ENCODE measurements around the gene PODXL.

PODXL gene

DNA sequence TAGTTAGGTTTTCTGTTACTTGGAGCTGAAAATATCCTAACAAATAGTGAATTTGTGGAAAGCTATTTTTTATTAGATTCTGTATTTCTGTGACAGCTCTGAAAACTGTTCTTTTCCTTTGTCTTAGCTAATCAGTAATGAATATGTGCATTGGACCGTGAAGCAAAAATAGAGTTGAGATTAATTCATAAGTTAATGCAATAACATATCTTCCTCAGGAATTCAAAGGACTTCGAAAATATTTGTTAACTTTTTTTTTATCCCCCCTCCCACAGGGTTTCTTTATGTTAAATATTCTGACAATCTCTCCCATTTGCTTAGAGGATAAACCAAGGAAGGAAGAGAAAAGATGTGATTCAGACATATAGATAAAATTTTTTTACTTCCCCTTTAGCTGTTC lies 101.4 kb downstream of the PODXL start:
- 0 out of 2 replicates have a peak, but pooled peaks cover 6% of the 10 kb centered on the region for H3K4me1 ChIP-seq (ENCODE audit: low read length)
- H3K9me2 ChIP-seq (replicated peaks; ENCODE audit: insufficient read depth, low read length): no peaks in the 10 kb centered on the region
- no peak overlapping the region for H3K4me2 ChIP-seq (ENCODE audit: low read depth, low read length)
- H3K9ac ChIP-seq (ENCODE audit: low read length): no peak overlapping the region
- no peaks in the 10 kb centered on the region for H3K27me3 ChIP-seq (replicated peaks; ENCODE audit: insufficient read depth, low read length)
- H3K4me3 ChIP-seq (ENCODE audit: low read length): no peak overlapping the region
- no peaks in the 10 kb centered on the region for H3K9me3 ChIP-seq (replicated peaks; ENCODE audit: insufficient read depth, low read length)
- no peak for DNase-seq
- H3K27ac ChIP-seq (ENCODE audit: low read length): no peak overlapping the region
- no peaks in the 10 kb centered on the region for H3F3A ChIP-seq (ENCODE audit: insufficient read depth, low read length)
- H3K36me3 ChIP-seq (replicated peaks; ENCODE audit: insufficient read depth, low read length): no peaks in the 10 kb centered on the region
- no peaks in the 10 kb centered on the region for H3K79me2 ChIP-seq (ENCODE audit: low read length)
- H2AFZ ChIP-seq (ENCODE audit: low read length): no peak overlapping the region
- TF ChIP-seq EZH2 (optimal IDR thresholded peaks at IDR 0.05; ENCODE audit: low read depth, low read length) (no peak), EZH2phosphoT487 (IDR thresholded peaks at IDR 0.05; ENCODE audit: low read length) (no peak)
- TF ChIP-seq, protein P1, sequence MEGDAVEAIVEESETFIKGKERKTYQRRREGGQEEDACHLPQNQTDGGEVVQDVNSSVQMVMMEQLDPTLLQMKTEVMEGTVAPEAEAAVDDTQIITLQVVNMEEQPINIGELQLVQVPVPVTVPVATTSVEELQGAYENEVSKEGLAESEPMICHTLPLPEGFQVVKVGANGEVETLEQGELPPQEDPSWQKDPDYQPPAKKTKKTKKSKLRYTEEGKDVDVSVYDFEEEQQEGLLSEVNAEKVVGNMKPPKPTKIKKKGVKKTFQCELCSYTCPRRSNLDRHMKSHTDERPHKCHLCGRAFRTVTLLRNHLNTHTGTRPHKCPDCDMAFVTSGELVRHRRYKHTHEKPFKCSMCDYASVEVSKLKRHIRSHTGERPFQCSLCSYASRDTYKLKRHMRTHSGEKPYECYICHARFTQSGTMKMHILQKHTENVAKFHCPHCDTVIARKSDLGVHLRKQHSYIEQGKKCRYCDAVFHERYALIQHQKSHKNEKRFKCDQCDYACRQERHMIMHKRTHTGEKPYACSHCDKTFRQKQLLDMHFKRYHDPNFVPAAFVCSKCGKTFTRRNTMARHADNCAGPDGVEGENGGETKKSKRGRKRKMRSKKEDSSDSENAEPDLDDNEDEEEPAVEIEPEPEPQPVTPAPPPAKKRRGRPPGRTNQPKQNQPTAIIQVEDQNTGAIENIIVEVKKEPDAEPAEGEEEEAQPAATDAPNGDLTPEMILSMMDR (IDR thresholded peaks at IDR 0.05; ENCODE audit: low read length): no peak
- H4K20me1 ChIP-seq (ENCODE audit: insufficient read depth, low read length): no peaks in the 10 kb centered on the region

DNA sequence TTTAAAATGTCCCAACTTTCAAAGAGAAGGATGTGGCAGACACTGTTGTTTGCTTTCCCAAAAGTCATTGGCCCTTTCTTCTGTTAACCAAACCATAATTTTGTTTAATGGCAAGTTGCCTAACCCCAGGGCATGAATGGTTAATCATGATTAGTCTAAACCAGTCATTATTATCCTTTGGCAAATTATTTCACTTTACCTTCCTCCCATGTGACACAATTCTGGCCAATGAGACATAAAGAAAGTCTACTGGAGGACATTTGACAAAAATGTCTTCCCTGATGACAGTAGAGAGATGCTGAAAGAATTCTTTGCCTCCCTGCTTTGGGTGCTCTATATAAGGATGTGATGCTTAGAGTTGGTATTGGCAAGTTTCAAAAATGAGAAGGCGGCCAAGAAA lies 101.9 kb downstream of the PODXL start:
- Histone ChIP-seq H3K4me2 (ENCODE audit: low read depth, low read length) (no peak overlapping the region), H3K9me2 (replicated peaks; ENCODE audit: insufficient read depth, low read length) (no peaks in the 10 kb centered on the region), H4K20me1 (ENCODE audit: insufficient read depth, low read length) (no peaks in the 10 kb centered on the region), H3K4me1 (ENCODE audit: low read length) (0 out of 2 replicates have a peak, but pooled peaks cover 2% of the 10 kb centered on the region), H3K79me2 (ENCODE audit: low read length) (no peaks in the 10 kb centered on the region), H3K9ac (ENCODE audit: low read length) (no peak overlapping the region), H3F3A (ENCODE audit: insufficient read depth, low read length) (no peaks in the 10 kb centered on the region), H3K9me3 (replicated peaks; ENCODE audit: insufficient read depth, low read length) (no peaks in the 10 kb centered on the region), H3K27ac (ENCODE audit: low read length) (no peak overlapping the region), H3K27me3 (replicated peaks; ENCODE audit: insufficient read depth, low read length) (no peaks in the 10 kb centered on the region), H3K36me3 (replicated peaks; ENCODE audit: insufficient read depth, low read length) (no peaks in the 10 kb centered on the region), H3K4me3 (ENCODE audit: low read length) (no peak overlapping the region), H2AFZ (ENCODE audit: low read length) (no peak overlapping the region)
- no peak for DNase-seq
- TF ChIP-seq, protein P1 (IDR thresholded peaks at IDR 0.05; ENCODE audit: low read length): no peak
- TF ChIP-seq EZH2phosphoT487 (IDR thresholded peaks at IDR 0.05; ENCODE audit: low read length) (no peak), EZH2 (optimal IDR thresholded peaks at IDR 0.05; ENCODE audit: low read depth, low read length) (no peak)

All from MM.1S (cell line).